Lower leg skin (tissue), 4 donors: ENCODE data around the gene UPK3A. TPM values are rescaled to one million over a fixed set of nuclear protein-coding genes. Genes with fewer than 3 reads are reported as not detected.

Experiments
- DNase-seq, 2 donors: peaks; one replicate each; pipeline ENCODE4 v3.0.0-alpha.2; 2019; ENCODE audit warnings: low spot score in 2 of 2
- H3K4me3 ChIP-seq: fragments of 200-600 bp; sonication (generic); 2 replicates; pipeline ENCODE4 v1.5.1; 2017; ENCODE audit warnings: mild to moderate bottlenecking, low read depth; ENCODE audit not compliant: poor library complexity, severe bottlenecking
- POLR2A ChIP-seq, 2 donors: fragments of 450-650 bp; IDR thresholded peaks; one replicate each; pipeline ENCODE4 v1.6.1; 2016 to 2017; ENCODE audit warnings: antibody characterized with exemption in 2 of 2, mild to moderate bottlenecking in 1 of 2, moderate library complexity in 1 of 2
- WGBS, 2 donors: methylation state at CpG; one replicate each; pipeline ENCODE4 v1.1.5; 2018; 5-methylcytosine and 5-hydroxymethylcytosine counted together
- intact Hi-C: fragments of 100-400 bp; cut with DNase I; formaldehyde crosslinking; loops from one replicate; pipeline ENCODE4 v1.15.0; 2023; ENCODE audit warnings: low total_unique reads
- total RNA-seq, 4 donors: library from RNA; depleted of rRNA; stranded (reverse); fragments of >200 nt; gene quantifications; one replicate each; pipeline ENCODE4 v1.1.0, GENCODE V29; 2016
- TF ChIP-seq, protein P1 (sequence below), 3 donors: fragments of 450-650 bp; IDR thresholded peaks; one replicate each; pipeline ENCODE4 v1.5.1; 2016; ENCODE audit warnings: antibody characterized with exemption in 3 of 3, mild to moderate bottlenecking in 3 of 3, moderate library complexity in 2 of 3

Gene UPK3A
- under 1 TPM in 1 of 4 donors, not detected in 3; 0.49 TPM for total RNA-seq

DNA sequence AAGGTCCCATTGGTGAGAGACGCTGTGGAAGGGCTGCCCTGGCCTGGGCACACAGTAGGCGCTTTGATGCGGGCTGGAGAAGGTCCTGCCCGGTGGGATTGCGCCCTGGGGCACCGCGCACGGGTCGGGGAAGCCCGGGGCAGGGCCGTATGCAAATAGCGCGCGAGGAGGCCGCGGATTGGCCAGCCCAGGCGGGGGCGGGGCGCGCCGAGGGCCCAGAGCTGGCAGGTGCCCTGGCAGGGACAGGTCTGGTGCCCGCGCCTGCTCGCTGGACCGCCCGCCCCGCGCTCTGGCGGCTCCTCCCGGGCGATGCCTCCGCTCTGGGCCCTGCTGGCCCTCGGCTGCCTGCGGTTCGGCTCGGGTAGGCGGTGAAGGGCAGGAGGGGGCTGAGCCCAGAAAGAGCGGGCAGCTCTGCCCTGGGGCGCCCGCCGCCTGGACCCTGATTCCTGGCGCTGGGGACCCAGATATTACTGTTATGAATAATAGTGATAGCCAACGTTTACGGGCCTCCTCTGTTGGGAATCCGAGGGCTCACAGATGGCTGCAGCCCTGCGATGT is at the start of gene UPK3A:
Gene UPK3A, plus strand, starts transcription at position 245 of the 558 bp plus-strand sequence. Its CDS starts 65 bp downstream, at position 310.
- no peak for DNase-seq
- WGBS, 2 donors: 21 to 36% methylated on average over 10 to 28 of the region's 46 CpGs

GRCh38 chr22:45235101-45235777 is 49.5 kb upstream of the UPK3A start:
- WGBS, 2 donors: 63 to 70% methylated on average over 12 to 23 of the region's 23 CpGs
- no peak for DNase-seq

More for the DNA sequence above, at the start of gene UPK3A:
- intact Hi-C loops: no loop called here
- no peak for TF ChIP-seq POLR2A (IDR thresholded peaks at IDR 0.05)
- TF ChIP-seq, protein P1, sequence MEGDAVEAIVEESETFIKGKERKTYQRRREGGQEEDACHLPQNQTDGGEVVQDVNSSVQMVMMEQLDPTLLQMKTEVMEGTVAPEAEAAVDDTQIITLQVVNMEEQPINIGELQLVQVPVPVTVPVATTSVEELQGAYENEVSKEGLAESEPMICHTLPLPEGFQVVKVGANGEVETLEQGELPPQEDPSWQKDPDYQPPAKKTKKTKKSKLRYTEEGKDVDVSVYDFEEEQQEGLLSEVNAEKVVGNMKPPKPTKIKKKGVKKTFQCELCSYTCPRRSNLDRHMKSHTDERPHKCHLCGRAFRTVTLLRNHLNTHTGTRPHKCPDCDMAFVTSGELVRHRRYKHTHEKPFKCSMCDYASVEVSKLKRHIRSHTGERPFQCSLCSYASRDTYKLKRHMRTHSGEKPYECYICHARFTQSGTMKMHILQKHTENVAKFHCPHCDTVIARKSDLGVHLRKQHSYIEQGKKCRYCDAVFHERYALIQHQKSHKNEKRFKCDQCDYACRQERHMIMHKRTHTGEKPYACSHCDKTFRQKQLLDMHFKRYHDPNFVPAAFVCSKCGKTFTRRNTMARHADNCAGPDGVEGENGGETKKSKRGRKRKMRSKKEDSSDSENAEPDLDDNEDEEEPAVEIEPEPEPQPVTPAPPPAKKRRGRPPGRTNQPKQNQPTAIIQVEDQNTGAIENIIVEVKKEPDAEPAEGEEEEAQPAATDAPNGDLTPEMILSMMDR (IDR thresholded peaks at IDR 0.05): no peak
- H3K4me3 ChIP-seq: no peak within 1 kb of the TSS

DNA sequence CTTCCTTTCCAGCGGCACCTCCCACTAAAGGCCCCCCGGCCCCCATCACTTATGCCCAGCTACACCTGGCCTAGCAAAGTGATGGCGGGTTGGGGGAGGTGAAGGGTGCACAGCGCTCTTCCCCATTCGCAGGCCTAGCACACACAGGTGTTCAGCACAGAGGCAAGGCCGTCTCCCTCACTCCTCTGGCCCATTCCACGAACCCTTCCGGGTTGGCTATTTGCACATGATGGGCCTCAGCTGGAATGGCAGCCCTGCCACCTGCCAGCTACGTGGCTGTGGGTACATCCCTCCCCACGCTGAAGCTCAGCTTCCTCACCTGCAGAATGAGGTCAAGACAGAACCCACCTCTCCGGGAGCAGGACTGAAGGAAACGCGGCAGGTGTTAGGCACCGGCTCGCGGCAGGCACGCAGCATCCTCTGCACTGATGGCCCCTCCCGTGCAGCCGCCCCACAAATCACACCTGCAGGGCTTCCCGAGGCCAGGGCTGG is 48.9 kb upstream of the UPK3A start:
- H3K4me3 ChIP-seq: no peak overlapping the region
- intact Hi-C loops: no loop called here
- TF ChIP-seq, protein P1 (IDR thresholded peaks at IDR 0.05): no peak
- TF ChIP-seq POLR2A (IDR thresholded peaks at IDR 0.05): no peak
- WGBS, 2 donors: 80 to 83% methylated on average over 20 of the region's 20 CpGs
- no peak for DNase-seq

More at GRCh38 chr22:45235101-45235777, 49.5 kb upstream of the UPK3A start:
- TF ChIP-seq, protein P1 (IDR thresholded peaks at IDR 0.05): no peak
- no peak for TF ChIP-seq POLR2A (IDR thresholded peaks at IDR 0.05)
- no peak overlapping the region for H3K4me3 ChIP-seq
- intact Hi-C loops: no loop called here

GRCh38 chr22:45237065-45237990 is 47.4 kb upstream of the UPK3A start:
- no peak overlapping the region for H3K4me3 ChIP-seq
- no peak for DNase-seq
- intact Hi-C loops: no loop called here
- WGBS, 2 donors: 89 to 91% methylated on average over 15 of the region's 15 CpGs
- TF ChIP-seq, protein P1 (IDR thresholded peaks at IDR 0.05): no peak
- no peak for TF ChIP-seq POLR2A (IDR thresholded peaks at IDR 0.05)

DNA sequence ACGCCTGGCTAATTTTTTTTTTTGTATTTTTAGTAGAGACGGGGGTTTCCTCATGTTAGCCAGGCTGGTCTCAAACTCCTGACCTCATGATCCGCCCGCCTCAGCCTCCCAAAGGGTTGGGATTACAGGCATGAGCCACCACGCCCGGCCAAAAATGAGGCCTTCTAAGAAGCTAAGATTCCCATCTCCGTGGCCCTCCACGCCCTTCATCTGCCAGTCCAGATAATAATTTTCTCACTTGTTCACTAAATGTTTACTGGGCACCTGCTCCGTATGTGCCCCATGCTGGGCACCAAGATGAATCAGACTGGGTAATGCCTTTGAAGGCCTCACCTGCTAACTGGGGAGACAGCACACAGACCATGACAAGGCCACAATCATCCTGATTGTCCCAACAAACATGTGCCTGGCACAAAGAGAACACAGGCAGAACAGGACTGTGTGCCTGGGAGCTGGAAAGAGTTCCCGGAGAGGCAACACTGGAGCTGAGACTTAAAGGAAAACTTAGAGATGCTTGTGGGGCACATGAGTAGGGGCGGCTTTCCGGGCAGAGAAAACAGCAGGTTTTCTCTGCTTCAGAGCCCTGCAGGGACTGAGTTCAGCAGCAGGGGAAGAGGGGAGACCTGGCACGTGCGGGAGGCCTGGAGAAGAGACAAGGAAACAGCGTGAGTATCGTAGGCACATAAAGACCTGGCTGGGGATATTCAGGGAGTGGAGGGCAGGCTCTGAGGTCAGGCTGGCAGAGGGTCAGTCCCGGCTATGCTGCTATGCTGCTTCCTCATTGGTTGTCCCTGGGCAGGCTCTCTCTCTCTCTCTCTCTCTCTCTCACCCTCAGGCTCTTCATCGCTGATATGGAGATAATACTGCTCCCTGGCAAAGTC is 46.4 kb upstream of the UPK3A start:
- TF ChIP-seq, protein P1 (IDR thresholded peaks at IDR 0.05): no peak
- no peak for TF ChIP-seq POLR2A (IDR thresholded peaks at IDR 0.05)
- intact Hi-C loops: no loop called here
- WGBS, 2 donors: 73 to 78% methylated on average over 18 of the region's 18 CpGs
- DNase-seq: no peak
- no peak overlapping the region for H3K4me3 ChIP-seq
